SJSA1 (cell line): ENCODE measurements around the gene CYBA. TPM values are rescaled to one million over a fixed set of nuclear protein-coding genes. Genes with fewer than 3 reads are reported as not detected.

ENCODE experiments used
- DNase-seq, 2 experiments: peaks; one replicate each; pipeline ENCODE4 v3.0.0-alpha.2; 2015 to 2020; ENCODE audit warnings: low spot score in 2 of 2, low read depth in 1 of 2
- H3K27ac ChIP-seq: fragments of 250-450 bp; sonication (Bioruptor Pico); 2 replicates; pipeline ENCODE4 v1.5.1; 2020; ENCODE audit warnings: mild to moderate bottlenecking, moderate library complexity
- H3K27me3 ChIP-seq: fragments of 250-450 bp; sonication (Bioruptor Pico); replicated peaks from 2 replicates; pipeline ENCODE4 v1.5.1; 2020; ENCODE audit warnings: mild to moderate bottlenecking, moderate library complexity
- H3K36me3 ChIP-seq: fragments of 250-450 bp; sonication (Bioruptor Pico); 2 replicates; pipeline ENCODE4 v1.5.1; 2020; ENCODE audit warnings: mild to moderate bottlenecking
- H3K4me1 ChIP-seq: fragments of 250-450 bp; sonication (Bioruptor Pico); replicated peaks from 2 replicates; pipeline ENCODE4 v1.6.1; 2021; ENCODE audit warnings: mild to moderate bottlenecking
- H3K4me3 ChIP-seq: fragments of 250-450 bp; sonication (Bioruptor Pico); 2 replicates; pipeline ENCODE4 v1.5.1; 2020; ENCODE audit warnings: mild to moderate bottlenecking
- H3K9me3 ChIP-seq: fragments of 250-450 bp; sonication (Bioruptor Pico); replicated peaks from 2 replicates; pipeline ENCODE4 v1.5.1; 2020; ENCODE audit warnings: mild to moderate bottlenecking
- total RNA-seq: library from RNA; depleted of rRNA; stranded (reverse); fragments of >200 nt; shearing (Covaris generic); gene quantifications from 2 replicates; pipeline ENCODE4 v1.2.3, GENCODE V29; 2014; rRNA removed

Gene CYBA
- not detected in 2 replicates for total RNA-seq

- Histone ChIP-seq H3K27ac (no peak within 1 kb of the TSS), H3K9me3 (no peaks in the 10 kb centered on the region), H3K36me3 (peaks cover 14% of the 10 kb centered on the region), H3K27me3 (no peaks in the 10 kb centered on the region; the same call in 1 of the 2 replicates), H3K4me3 (no peak within 1 kb of the TSS), H3K4me1 (no peaks in the 10 kb centered on the region)
- DNase-seq, result no peak
Observed at GRCh38 chr16:88650749-88651275, at the start of gene CYBA. Gene CYBA, minus strand, starts transcription at chr16:88651053. Its CDS starts 40 bp downstream, at chr16:88651013.

GRCh38 chr16:88700322-88700635 is 49.4 kb upstream of the CYBA start:
- H3K9me3 ChIP-seq, result no peaks in the 10 kb centered on the region
- H3K27me3 ChIP-seq, result no peaks in the 10 kb centered on the region
- H3K36me3 ChIP-seq, result peaks cover 37% of the 10 kb centered on the region
- peaks cover 34% of the 10 kb centered on the region for H3K4me1 ChIP-seq
- H3K27ac ChIP-seq, result no peak overlapping the region
- no peak overlapping the region for H3K4me3 ChIP-seq
- no peak for DNase-seq

- DNase-seq, result no peak
- Histone ChIP-seq H3K4me3 (no peak overlapping the region), H3K4me1 (peaks cover 28% of the 10 kb centered on the region), H3K36me3 (peaks cover 37% of the 10 kb centered on the region), H3K9me3 (no peaks in the 10 kb centered on the region), H3K27me3 (no peaks in the 10 kb centered on the region), H3K27ac (no peak overlapping the region)
Observed at GRCh38 chr16:88699180-88699579, 48.3 kb upstream of the CYBA start.

- H3K36me3 ChIP-seq, result peaks cover 37% of the 10 kb centered on the region
- H3K27ac ChIP-seq, result no peak overlapping the region
- H3K4me1 ChIP-seq, result peaks cover 26% of the 10 kb centered on the region
- no peak for DNase-seq
- no peaks in the 10 kb centered on the region for H3K27me3 ChIP-seq
- no peaks in the 10 kb centered on the region for H3K9me3 ChIP-seq
- H3K4me3 ChIP-seq, result no peak overlapping the region
Observed at GRCh38 chr16:88698646-88699045, 47.8 kb upstream of the CYBA start.

GRCh38 chr16:88697831-88698615 is 47.2 kb upstream of the CYBA start:
- Histone ChIP-seq H3K4me1 (peaks cover 20% of the 10 kb centered on the region), H3K27me3 (no peaks in the 10 kb centered on the region), H3K36me3 (peaks cover 37% of the 10 kb centered on the region), H3K27ac (no peak overlapping the region), H3K9me3 (no peaks in the 10 kb centered on the region), H3K4me3 (no peak overlapping the region)
- no peak for DNase-seq

GRCh38 chr16:88697116-88697830 is 46.4 kb upstream of the CYBA start:
- peaks cover 20% of the 10 kb centered on the region for H3K4me1 ChIP-seq
- no peak overlapping the region for H3K4me3 ChIP-seq
- no peak overlapping the region for H3K27ac ChIP-seq
- H3K27me3 ChIP-seq, result no peaks in the 10 kb centered on the region
- no peaks in the 10 kb centered on the region for H3K9me3 ChIP-seq
- H3K36me3 ChIP-seq, result peaks cover 37% of the 10 kb centered on the region
- no peak for DNase-seq

GRCh38 chr16:88696441-88696840 is 45.6 kb upstream of the CYBA start:
- DNase-seq, result no peak
- Histone ChIP-seq H3K36me3 (peaks cover 37% of the 10 kb centered on the region), H3K9me3 (no peaks in the 10 kb centered on the region), H3K4me3 (no peak overlapping the region), H3K4me1 (peaks cover 15% of the 10 kb centered on the region), H3K27ac (no peak overlapping the region), H3K27me3 (no peaks in the 10 kb centered on the region)

- no peaks in the 10 kb centered on the region for H3K9me3 ChIP-seq
- peaks cover 37% of the 10 kb centered on the region for H3K36me3 ChIP-seq
- no peak overlapping the region for H3K4me3 ChIP-seq
- peaks cover 8% of the 10 kb centered on the region for H3K4me1 ChIP-seq
- no peak overlapping the region for H3K27ac ChIP-seq
- DNase-seq, result no peak
- no peaks in the 10 kb centered on the region for H3K27me3 ChIP-seq
Observed at GRCh38 chr16:88695753-88696152, 44.9 kb upstream of the CYBA start.

GRCh38 chr16:88695218-88695617 is 44.4 kb upstream of the CYBA start:
- Histone ChIP-seq H3K36me3 (peaks cover 31% of the 10 kb centered on the region), H3K27ac (no peak overlapping the region), H3K27me3 (no peaks in the 10 kb centered on the region), H3K4me1 (peaks cover 3% of the 10 kb centered on the region; the same call in 1 of the 2 replicates), H3K9me3 (no peaks in the 10 kb centered on the region), H3K4me3 (no peak overlapping the region)
- no peak for DNase-seq

GRCh38 chr16:88694221-88695087 is 43.6 kb upstream of the CYBA start:
- no peak overlapping the region for H3K4me3 ChIP-seq
- H3K27me3 ChIP-seq, result no peaks in the 10 kb centered on the region
- H3K9me3 ChIP-seq, result no peaks in the 10 kb centered on the region
- H3K36me3 ChIP-seq, result peaks cover 24% of the 10 kb centered on the region
- DNase-seq, result no peak
- H3K27ac ChIP-seq, result no peak overlapping the region
- H3K4me1 ChIP-seq, result no peaks in the 10 kb centered on the region

GRCh38 chr16:88693420-88694177 is 42.7 kb upstream of the CYBA start:
- Histone ChIP-seq H3K4me3 (no peak overlapping the region), H3K9me3 (no peaks in the 10 kb centered on the region), H3K4me1 (no peaks in the 10 kb centered on the region), H3K27me3 (peaks cover 2% of the 10 kb centered on the region), H3K27ac (no peak overlapping the region), H3K36me3 (peaks cover 16% of the 10 kb centered on the region)
- DNase-seq, result no peak

- Histone ChIP-seq H3K36me3 (peaks cover 9% of the 10 kb centered on the region), H3K4me1 (no peaks in the 10 kb centered on the region), H3K4me3 (no peak overlapping the region), H3K9me3 (no peaks in the 10 kb centered on the region), H3K27ac (no peak overlapping the region), H3K27me3 (peaks cover 9% of the 10 kb centered on the region)
- DNase-seq, result no peak
Observed at GRCh38 chr16:88692861-88693260, 42.0 kb upstream of the CYBA start.
